Activated naive CD8-positive, alpha-beta T cell treated with anti-CD3 and anti-CD28 coated beads for 36 hours (primary cell): ENCODE results near the gene CLDN7. TPM values are rescaled to one million over a fixed set of nuclear protein-coding genes. Genes with fewer than 3 reads are reported as not detected.

Experiments used
- DNase-seq: peaks from one replicate; pipeline ENCODE4 v3.0.0; 2021
- H3K27ac Mint-ChIP-seq: one replicate; pipeline ENCODE4 v1.8.0; 2022; ENCODE audit warnings: mild to moderate bottlenecking, moderate library complexity, mixed read lengths
- H3K27me3 Mint-ChIP-seq: one replicate; pipeline ENCODE4 v1.8.0; 2022; ENCODE audit warnings: mild to moderate bottlenecking, mixed read lengths
- H3K36me3 Mint-ChIP-seq: one replicate; pipeline ENCODE4 v1.8.0; 2021; ENCODE audit warnings: mild to moderate bottlenecking, mixed read lengths
- H3K4me1 Mint-ChIP-seq: one replicate; pipeline ENCODE4 v1.8.0; 2021; ENCODE audit warnings: mixed read lengths
- H3K4me3 Mint-ChIP-seq: one replicate; pipeline ENCODE4 v1.8.0; 2022; ENCODE audit warnings: mild to moderate bottlenecking, moderate library complexity, mixed read lengths
- H3K9me3 Mint-ChIP-seq: one replicate; pipeline ENCODE4 v1.8.0; 2022; ENCODE audit warnings: mixed read lengths
- total RNA-seq, 2 experiments: library from RNA; stranded (reverse); gene quantifications; one replicate each; pipeline ENCODE4 v1.2.3, GENCODE V29; 2021

CLDN7 gene
- total RNA-seq, 2 experiments from 2014 or later = 0.90 to 1.6 TPM

DNA sequence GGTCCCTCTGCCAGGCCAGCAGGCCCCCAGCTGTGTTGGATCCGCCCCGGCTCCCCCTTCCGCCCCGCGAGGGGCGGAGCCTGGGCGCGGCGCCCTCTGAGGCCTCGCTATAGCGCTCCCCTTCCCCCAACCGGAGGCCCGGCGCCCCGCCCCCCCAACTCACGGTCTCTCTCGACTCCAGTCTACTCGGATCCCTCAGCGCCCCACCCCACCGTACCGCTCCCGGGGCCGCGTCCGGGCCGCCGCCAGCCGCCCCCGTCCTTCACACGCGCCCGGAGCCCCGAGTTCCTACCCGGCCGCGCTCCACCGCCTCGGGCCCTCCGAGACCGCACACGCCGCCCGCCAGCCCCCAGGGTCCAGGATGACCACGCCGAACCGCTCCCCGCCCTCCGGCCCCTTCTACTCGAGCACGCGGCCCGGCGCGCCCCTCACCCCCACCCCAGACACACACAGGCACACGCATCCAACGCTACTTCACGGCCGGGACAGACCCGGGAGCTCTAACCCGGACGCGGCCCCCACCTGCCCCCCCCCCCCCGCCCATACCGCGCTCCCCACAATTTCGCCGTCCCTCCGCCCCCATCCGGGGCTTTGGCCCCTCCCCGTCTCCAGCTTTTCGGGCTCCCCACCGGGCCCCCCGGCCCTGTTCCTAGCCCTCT lies 24.4 kb downstream of the CLDN7 start:
- peak overlapping the region; percentile 97 for H3K27ac Mint-ChIP-seq
- peak; percentile 84 for DNase-seq
- peak overlapping the region; percentile 98 for H3K4me3 Mint-ChIP-seq
- H3K9me3 Mint-ChIP-seq = no peaks in the 10 kb centered on the region
- H3K36me3 Mint-ChIP-seq = peaks cover 39% of the 10 kb centered on the region
- peaks cover 3% of the 10 kb centered on the region for H3K27me3 Mint-ChIP-seq
- peaks cover 58% of the 10 kb centered on the region for H3K4me1 Mint-ChIP-seq

DNA sequence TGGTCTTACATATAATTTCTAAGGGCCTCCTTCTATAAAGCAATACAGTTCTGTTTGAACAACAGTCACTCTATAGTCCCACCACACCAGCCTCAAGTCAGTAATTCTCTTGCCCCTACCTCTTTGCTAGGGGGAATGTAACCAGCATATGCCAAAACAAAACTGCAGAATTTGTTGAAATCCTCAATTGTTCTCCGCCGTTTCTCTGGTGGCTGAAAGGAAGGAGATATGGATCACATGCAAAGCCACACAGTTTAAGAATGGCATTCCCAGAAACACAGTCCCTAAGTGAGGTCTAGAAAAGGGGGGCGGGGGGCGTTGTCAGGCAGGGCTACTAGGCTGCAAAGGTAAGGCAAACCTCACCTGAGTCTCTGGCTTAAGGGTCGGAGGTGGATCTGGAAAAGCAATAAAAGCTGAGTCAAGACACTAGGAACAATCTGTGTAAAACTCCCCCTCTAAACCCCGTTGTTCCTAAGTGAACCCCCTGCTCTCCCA lies 25.0 kb downstream of the CLDN7 start:
- peaks cover 58% of the 10 kb centered on the region for H3K4me1 Mint-ChIP-seq
- peak overlapping the region; percentile 97 for H3K27ac Mint-ChIP-seq
- no peaks in the 10 kb centered on the region for H3K9me3 Mint-ChIP-seq
- DNase-seq = no peak
- H3K4me3 Mint-ChIP-seq = peak overlapping the region; percentile 98
- H3K27me3 Mint-ChIP-seq = no peaks in the 10 kb centered on the region
- peaks cover 39% of the 10 kb centered on the region for H3K36me3 Mint-ChIP-seq

DNA sequence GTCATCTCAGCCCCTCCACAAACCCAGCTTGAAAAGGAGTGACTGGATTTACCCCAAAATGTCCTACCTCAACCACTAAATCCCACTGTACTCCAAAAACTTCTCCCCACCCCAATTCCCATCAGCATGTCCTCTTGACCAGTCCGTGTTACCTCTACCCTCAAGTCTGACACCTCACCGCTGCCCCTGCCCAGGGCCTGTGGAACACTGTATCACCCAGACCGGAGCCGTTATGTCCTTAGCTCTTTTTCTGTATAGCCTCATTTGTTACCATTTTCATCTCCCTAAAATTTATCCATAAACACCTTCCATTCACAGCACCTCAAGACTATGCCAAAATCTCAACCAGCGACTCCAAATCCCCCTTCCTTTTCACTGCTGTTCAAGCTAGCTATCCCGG lies 25.5 kb downstream of the CLDN7 start:
- DNase-seq = no peak
- Mint-ChIP-seq H3K27me3 (no peaks in the 10 kb centered on the region), H3K4me3 (peak overlapping the region; percentile 98), H3K27ac (peak overlapping the region; percentile 97), H3K9me3 (no peaks in the 10 kb centered on the region), H3K36me3 (peaks cover 35% of the 10 kb centered on the region), H3K4me1 (peaks cover 61% of the 10 kb centered on the region)

DNA sequence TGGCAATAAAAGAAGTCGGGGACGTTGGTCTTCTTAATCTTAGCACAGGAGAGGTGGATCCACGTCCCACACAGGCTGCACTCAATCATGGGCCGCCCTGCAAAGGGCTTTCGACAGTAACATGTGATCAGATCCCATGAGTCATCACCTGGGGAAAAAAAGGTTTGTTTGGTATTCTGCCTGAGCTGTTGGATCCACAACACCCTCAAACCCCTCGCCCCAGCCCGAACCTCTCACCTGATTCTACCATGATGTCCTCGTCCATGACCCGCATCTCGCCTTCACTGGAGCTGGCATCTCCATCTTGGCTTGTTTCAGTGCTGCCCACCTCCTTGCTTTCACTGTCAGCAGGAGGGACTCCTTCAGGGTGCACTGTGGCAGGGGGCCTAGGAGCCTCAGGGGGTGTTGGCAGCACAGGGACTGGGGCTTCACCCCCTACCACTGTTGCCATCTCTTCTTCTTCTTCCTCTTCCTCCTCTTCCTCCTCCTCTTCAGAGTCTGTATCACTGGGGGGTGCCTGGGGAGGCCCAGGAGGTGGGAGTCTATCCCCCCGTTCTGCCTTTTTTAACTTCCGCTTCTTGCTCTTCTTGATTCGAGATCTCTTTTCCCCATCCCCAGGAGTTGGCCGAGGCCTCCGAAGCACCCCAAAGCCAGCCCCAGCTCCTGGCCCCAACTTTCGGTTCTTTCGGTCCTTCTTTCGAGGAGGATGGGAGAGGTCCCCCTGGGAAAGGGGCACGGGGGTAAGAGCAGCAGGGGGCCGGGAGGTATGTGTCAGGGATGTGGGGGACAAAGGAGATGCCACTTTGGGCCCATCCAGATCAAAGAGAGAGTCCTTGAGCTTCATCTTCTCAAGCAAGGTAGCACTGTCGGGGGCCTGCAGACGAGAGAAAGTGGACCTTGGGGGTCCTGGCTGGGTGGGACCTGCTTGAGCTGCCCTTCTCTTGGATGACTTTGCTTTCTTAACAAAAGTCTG lies 26.3 kb downstream of the CLDN7 start:
- peak overlapping the region; percentile 99 for H3K4me3 Mint-ChIP-seq
- H3K27me3 Mint-ChIP-seq = no peaks in the 10 kb centered on the region
- H3K36me3 Mint-ChIP-seq = peaks cover 35% of the 10 kb centered on the region
- H3K4me1 Mint-ChIP-seq = peaks cover 54% of the 10 kb centered on the region
- H3K27ac Mint-ChIP-seq = peak overlapping the region; percentile 65
- no peaks in the 10 kb centered on the region for H3K9me3 Mint-ChIP-seq
- no peak for DNase-seq

DNA sequence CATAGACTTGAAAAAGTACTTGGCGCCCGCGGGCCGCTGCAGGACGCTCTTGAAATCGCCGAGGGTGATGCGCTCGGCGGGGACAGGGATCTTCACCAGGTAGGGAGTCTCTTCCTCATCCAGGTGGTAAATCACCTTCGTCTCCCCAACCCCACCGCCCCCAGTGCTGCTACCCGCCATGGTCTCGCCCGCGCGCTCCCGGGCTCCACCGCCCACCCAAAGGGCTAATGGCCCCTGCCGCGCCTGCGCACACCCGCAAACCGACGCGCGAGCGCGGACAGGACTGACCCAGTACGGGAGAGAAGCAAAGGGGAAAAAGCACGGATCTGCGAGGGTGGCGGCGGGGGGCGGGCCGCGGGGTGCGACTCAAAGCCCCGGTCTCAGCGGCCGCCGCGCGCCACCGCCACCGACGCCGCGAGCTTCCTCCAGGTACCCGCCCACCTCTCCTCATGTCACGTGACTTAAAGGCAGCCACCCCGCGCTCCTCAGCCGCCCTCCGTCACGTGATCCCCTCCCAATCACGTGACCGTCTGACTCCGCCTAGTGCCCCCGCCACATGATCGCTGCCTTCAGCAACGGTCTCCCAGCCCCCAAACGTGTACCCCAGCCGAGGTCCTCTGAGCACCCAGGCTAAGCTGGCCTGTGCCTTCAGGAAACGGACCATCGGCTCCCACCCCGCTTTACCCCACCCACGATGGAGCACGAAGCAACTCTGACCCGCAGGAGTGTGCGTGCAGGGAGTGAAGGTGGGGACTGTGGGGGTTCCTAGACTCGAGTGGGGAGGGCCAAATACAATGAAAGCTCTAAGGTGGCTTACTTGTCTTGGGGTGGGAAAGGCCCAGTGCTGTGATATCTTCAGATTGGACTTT lies 28.0 kb downstream of the CLDN7 start, which contains the start of gene DVL2:
DVL2 (minus strand) TSS at position 435 of the 869 bp plus-strand sequence; CDS start at position 180, 255 bp downstream.
- Mint-ChIP-seq H3K4me3 (peak within 1 kb of the TSS; percentile 99), H3K27me3 (no peaks in the 10 kb centered on the region), H3K4me1 (peaks cover 45% of the 10 kb centered on the region), H3K36me3 (peaks cover 35% of the 10 kb centered on the region), H3K9me3 (no peaks in the 10 kb centered on the region), H3K27ac (peak within 1 kb of the TSS; percentile 96)
- peak; percentile 95 for DNase-seq

DNA sequence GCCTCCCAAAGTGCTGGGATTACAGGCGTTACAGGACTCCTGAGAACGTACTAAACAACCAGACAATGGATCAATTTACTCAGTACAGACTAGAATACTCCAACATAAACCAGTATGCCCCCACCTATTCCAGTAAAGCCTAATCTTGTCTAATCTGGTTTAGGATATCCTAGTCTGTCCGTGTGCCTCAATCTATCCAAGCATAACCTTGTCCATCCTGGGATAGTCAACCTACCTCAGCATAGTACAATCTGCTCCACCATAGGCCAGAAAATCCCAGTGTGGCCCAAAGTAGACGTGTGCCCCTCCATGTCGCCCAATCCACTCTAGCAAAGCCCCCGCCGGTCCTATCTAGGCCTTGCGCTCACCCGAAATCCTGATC lies 28.6 kb downstream of the CLDN7 start:
- H3K36me3 Mint-ChIP-seq = peaks cover 39% of the 10 kb centered on the region
- DNase-seq = no peak
- H3K4me1 Mint-ChIP-seq = peaks cover 46% of the 10 kb centered on the region
- peak overlapping the region; percentile 96 for H3K27ac Mint-ChIP-seq
- peak overlapping the region; percentile 99 for H3K4me3 Mint-ChIP-seq
- H3K27me3 Mint-ChIP-seq = no peaks in the 10 kb centered on the region
- no peaks in the 10 kb centered on the region for H3K9me3 Mint-ChIP-seq

DNA sequence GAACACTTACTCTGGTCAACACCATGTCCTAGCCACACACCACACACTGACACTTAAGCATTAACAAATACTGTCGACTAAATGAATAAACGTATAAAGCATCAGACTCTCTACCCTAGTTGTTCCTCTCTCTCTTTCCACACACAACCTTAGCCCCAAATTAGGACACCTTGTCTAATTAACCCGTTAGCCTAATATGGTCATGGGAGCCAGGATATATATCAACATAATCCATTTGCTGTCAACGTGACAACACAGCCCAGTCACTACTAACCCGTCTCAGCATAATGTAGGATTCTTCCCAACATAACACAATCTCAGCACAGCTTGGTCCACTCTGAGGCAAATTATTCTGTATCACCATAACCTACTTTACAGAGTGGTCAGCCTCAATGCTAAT lies 30.2 kb downstream of the CLDN7 start:
- H3K9me3 Mint-ChIP-seq = no peaks in the 10 kb centered on the region
- peaks cover 41% of the 10 kb centered on the region for H3K36me3 Mint-ChIP-seq
- H3K4me1 Mint-ChIP-seq = peaks cover 50% of the 10 kb centered on the region
- no peak overlapping the region for H3K27ac Mint-ChIP-seq
- H3K4me3 Mint-ChIP-seq = peak overlapping the region; percentile 99
- no peak for DNase-seq
- no peaks in the 10 kb centered on the region for H3K27me3 Mint-ChIP-seq

DNA sequence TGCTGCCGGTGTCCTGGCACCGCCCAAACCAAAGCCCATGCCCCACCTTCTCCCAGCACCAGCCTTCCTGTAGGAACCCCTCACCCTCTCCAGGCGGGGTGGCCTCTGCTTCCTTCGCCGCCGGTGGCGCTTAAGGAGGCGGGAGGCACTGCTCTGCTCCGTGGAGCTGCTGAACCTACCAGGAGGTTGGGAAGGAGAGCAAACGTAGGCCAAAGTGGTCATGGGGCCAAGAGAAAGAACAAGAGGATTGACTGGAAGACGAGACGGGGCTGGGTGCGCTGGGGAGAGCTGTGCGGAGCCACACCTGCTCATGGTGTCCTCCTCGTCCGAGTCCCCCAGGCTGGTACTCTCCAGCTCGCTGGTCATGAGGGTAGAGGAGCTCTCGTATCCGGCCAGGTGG lies 32.8 kb downstream of the CLDN7 start:
- no peak overlapping the region for H3K4me3 Mint-ChIP-seq
- H3K27me3 Mint-ChIP-seq = no peaks in the 10 kb centered on the region
- peaks cover 28% of the 10 kb centered on the region for H3K4me1 Mint-ChIP-seq
- H3K27ac Mint-ChIP-seq = no peak overlapping the region
- H3K9me3 Mint-ChIP-seq = no peaks in the 10 kb centered on the region
- peaks cover 23% of the 10 kb centered on the region for H3K36me3 Mint-ChIP-seq
- no peak for DNase-seq

DNA sequence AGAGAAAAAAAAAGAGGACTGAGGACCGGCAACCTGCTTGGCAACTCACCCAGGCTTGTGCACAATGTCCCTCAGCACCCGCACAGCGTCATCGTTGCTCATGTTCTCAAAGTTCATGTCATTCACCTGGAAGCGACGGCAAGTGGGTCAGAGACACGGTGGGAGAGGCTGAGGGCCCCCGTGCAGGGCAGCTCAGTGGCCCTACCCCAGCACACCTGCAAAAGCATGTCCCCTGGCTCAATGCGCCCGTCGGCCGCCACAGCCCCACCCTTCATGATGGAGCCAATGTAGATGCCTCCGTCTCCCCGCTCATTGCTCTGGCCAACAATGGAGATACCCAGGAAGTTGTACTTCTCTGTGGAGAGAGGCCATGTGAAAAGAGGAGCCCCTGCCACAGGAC lies 33.4 kb downstream of the CLDN7 start:
- Mint-ChIP-seq H3K4me1 (peaks cover 26% of the 10 kb centered on the region), H3K27ac (peak overlapping the region; percentile 28), H3K27me3 (no peaks in the 10 kb centered on the region), H3K4me3 (no peak overlapping the region), H3K9me3 (no peaks in the 10 kb centered on the region), H3K36me3 (peaks cover 22% of the 10 kb centered on the region)
- no peak for DNase-seq

DNA sequence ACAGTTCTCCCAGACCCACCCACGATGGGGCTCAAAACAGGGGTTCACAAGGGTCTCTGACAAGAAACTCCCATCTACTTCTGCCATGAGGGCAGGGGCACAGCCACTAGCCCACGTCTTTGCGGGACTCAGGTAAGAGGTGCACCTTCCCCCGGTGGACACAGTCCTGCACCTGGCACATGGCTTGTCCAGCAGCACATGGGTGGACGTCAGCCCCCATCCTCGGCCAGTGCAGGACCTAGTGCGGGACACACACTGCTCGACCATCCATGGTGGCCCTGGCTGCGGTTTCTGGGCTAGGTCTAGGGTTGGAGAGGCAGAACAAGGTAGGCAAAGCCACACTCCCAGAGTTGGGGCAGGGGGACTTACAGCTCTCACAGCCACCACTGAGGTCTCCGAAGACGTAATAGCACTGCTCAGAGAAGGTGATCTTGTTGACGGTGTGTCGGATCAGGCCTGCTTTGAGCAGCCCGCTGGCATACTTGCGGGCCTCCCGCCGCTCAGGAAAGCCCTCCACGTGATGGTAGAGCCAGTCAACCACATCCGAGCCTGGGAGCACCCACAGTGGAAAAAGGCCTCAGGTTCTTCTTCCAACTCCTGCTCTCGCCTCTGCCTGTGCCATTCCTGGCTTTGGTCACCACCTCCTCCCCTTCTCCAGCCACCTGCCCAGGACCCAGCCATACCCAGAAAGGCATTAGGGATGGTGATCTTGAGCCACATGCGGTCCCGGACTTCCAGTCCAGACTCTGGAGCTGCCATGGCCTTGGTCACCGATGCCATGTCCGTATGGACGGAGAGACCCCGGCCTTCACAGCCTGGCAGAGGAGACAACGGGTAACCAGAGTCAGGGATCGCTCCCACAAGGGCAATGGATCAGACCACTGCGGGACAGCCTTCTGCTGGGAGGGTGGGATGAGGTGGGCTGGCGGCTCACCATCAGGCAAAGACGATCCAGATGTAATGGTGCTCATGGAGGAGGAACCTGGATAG lies 35.3 kb downstream of the CLDN7 start:
- peaks cover 18% of the 10 kb centered on the region for H3K4me1 Mint-ChIP-seq
- no peak for DNase-seq
- H3K27me3 Mint-ChIP-seq = no peaks in the 10 kb centered on the region
- no peaks in the 10 kb centered on the region for H3K9me3 Mint-ChIP-seq
- H3K36me3 Mint-ChIP-seq = peaks cover 14% of the 10 kb centered on the region
- no peak overlapping the region for H3K4me3 Mint-ChIP-seq
- H3K27ac Mint-ChIP-seq = peak overlapping the region; percentile 29

DNA sequence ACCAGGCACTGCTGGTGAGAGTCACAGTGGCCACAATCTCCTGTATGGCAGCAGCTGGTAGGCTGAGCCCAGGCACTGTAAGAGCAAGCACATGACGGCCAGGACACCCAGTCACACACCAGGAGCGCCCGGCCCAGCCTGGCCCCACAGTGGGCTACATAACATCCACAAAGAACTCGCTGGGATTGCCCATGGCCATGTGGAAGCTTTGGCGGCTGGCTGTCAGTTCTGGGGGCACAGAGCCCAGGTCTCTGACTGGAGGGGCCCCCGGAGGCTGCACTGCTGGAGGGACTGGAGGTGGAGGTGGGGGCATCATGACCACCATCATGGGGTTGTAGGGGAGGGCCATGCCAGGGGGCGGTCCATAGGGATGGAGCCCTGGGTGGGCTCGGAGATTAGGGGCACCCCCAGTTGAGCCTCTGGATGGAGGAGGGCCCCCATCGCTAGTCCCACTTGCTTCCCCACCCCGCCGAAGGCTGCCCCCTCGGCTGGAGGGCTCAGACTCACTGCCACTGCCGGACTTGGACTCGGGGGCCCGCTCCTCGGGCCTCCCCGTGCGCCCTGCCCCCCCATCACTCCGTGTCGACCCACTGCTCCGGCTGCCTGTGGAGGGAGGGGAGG lies 36.5 kb downstream of the CLDN7 start:
- H3K9me3 Mint-ChIP-seq = no peaks in the 10 kb centered on the region
- H3K27me3 Mint-ChIP-seq = no peaks in the 10 kb centered on the region
- no peak overlapping the region for H3K27ac Mint-ChIP-seq
- H3K36me3 Mint-ChIP-seq = peaks cover 21% of the 10 kb centered on the region
- no peak for DNase-seq
- H3K4me1 Mint-ChIP-seq = peaks cover 23% of the 10 kb centered on the region
- H3K4me3 Mint-ChIP-seq = no peak overlapping the region

DNA sequence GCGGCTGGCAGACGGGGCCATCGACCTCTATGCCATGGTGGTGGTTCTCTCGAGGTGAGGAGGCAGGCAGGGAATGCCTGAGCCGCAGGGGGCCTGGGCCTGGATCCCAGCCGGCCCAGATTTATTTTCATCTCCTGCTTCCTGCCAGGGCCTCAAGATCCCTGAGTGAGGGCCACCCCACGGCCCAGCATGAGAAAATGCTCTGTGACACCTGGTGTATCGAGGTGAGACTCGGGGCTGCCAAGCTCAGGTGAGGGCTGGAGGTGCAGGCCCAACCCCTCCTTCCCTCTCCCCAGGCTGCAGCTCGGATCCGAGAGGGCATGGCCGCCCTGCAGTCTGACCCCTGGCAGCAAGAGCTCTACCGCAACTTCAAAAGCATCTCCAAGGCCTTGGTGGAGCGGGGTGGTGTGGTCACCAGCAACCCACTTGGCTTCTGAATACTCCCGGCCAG lies 37.6 kb downstream of the CLDN7 start:
- Mint-ChIP-seq H3K4me1 (peaks cover 28% of the 10 kb centered on the region), H3K36me3 (peaks cover 27% of the 10 kb centered on the region), H3K27ac (no peak overlapping the region), H3K4me3 (no peak overlapping the region), H3K27me3 (no peaks in the 10 kb centered on the region), H3K9me3 (no peaks in the 10 kb centered on the region)
- no peak for DNase-seq

DNA sequence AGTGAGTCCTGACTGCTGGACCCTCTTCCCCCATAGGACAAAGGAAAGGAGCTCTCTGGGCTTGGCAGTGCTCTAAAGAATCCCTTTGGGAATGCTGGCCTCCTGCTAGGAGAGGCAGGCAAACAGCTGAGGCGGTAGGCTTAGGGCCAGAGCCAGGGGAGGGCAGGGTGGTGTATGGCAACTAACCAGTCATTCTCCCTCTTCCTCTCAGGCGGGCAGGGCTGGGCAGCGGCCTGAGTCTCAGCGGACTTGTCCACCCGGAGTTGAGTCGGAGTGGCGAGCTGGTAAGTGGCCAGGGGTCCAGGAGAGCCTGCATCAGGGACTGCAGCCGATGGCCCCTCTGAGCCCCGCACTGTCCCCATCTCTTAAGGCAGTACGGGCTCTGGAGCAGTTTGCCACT lies 38.2 kb downstream of the CLDN7 start:
- H3K27ac Mint-ChIP-seq = no peak overlapping the region

More for the DNA sequence above, 38.2 kb downstream of the CLDN7 start:
- Mint-ChIP-seq H3K4me3 (no peak overlapping the region), H3K9me3 (no peaks in the 10 kb centered on the region), H3K4me1 (peaks cover 31% of the 10 kb centered on the region), H3K36me3 (peaks cover 22% of the 10 kb centered on the region), H3K27me3 (no peaks in the 10 kb centered on the region)
- no peak for DNase-seq
